Lower leg skin (tissue), 3 donors: Measurements from ENCODE around the gene GRK3.
"Not testable (repeated sequence)": the region's sequence is repeated elsewhere in the genome, so short reads cannot be mapped to it uniquely, and the experiment has no call there.

ENCODE experiments used
- CTCF ChIP-seq, 3 donors: fragments of 450-650 bp; IDR thresholded peaks; one replicate each; pipeline ENCODE4 v1.5.1; 2016; ENCODE audit warnings: antibody characterized with exemption in 3 of 3, mild to moderate bottlenecking in 3 of 3, moderate library complexity in 2 of 3
- POLR2A ChIP-seq, 2 donors: fragments of 450-650 bp; IDR thresholded peaks; one replicate each; pipeline ENCODE4 v1.6.1; 2016 to 2017; ENCODE audit warnings: antibody characterized with exemption in 2 of 2, mild to moderate bottlenecking in 1 of 2, moderate library complexity in 1 of 2

DNA sequence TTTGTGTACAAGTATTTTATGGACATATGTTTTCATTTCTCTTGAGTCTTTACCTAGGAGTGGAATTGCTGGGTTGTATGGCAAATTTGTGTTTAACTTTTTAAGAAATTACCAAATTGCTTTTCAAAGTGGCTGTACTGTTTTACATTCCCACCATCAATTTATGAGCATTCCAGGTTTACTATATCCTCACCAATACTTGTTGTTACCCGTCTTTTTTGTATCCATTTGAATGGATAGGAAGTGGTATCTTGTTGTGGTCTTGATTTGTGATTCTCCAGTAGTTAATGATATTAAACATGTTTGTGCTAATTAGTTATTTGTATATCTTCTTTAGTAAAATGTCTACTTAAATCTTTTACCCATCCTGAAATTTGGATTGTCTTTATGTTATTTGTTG is 46.8 kb downstream of the GRK3 start:
- TF ChIP-seq CTCF, POLR2A (IDR thresholded peaks at IDR 0.05): not testable (repeated sequence)
